NCI-H2107 treated with DMSO at 0.1 percent for 48 hours (cell line): Measurements from ENCODE around the gene IDE.
"Not testable (repeated sequence)": the region's sequence is repeated elsewhere in the genome, so short reads cannot be mapped to it uniquely, and the experiment has no call there.

Experiments used
- DNase-seq: peaks from one replicate; lab custom pipeline; 2025; ENCODE audit not compliant: unreplicated experiment; lab: John Stamatoyannopoulos, UW

IDE gene

DNA sequence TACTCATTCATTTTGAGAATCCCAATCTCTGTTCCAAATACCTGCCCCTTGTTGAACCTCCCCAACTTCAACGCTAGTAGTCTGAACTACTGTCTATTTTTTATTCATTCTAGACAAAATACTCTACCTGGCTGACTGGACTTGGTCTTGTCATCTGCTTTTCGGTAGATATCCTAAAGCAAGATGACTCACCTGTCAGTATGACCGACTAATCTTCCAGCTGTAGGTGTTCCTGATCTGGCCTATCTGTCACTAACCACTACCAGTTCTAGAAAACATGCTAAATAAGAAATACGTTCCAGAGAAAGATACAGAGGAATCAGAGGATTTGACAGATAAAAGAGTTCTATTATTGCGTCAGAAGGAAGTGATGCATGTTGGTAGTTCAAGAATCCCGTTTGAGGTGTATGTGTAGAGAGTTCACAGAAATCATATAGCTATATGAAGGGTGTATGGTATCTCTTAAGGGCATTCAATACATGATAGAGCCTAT is 81.1 kb downstream of the IDE start:
- no peak for DNase-seq

GRCh38 chr10:92490387-92490786 is 83.5 kb downstream of the IDE start:
- DNase-seq = no peak

GRCh38 chr10:92486637-92487036 is 87.3 kb downstream of the IDE start:
- DNase-seq = no peak

DNA sequence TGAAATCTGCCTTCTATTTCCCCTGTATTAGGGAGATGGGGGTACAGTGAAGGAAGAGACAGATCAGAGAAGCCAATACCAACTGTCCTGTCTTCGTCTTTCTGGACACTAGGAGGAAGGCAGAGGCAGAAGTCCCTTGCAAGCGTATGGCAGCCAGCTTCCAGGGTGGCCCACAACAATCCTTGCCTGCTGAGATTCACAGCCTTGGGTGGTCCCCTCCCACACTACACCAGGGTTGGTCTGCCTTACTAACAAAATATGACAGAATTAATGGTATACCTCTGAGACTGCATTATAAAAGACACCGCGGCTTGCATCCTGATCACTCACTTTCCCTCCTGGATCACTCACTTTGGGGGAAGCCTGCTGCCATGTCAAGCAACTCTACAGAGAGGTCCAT is 90.4 kb downstream of the IDE start:
- DNase-seq = no peak

DNA sequence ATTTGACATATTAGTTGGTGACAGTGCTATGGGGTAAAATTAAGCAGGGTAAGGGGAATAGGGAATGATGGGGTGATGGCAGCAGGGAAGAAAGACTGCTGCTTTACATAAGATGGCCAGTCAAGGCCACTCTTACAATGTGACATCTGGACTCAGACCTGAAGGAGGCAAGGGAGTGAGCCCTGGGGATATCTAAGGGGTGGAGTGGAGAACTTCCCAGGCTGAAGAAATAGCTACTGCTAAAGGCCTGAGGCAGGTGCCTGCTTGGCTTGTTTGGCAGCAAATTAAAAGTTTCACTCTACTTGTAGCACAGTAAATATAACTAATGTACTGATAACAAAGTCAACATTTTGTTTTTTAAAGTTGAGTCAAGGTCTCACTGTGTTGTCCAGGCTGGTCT is 93.5 kb downstream of the IDE start:
- no peak for DNase-seq

GRCh38 chr10:92479547-92479946 is 94.3 kb downstream of the IDE start:
- no peak for DNase-seq

DNA sequence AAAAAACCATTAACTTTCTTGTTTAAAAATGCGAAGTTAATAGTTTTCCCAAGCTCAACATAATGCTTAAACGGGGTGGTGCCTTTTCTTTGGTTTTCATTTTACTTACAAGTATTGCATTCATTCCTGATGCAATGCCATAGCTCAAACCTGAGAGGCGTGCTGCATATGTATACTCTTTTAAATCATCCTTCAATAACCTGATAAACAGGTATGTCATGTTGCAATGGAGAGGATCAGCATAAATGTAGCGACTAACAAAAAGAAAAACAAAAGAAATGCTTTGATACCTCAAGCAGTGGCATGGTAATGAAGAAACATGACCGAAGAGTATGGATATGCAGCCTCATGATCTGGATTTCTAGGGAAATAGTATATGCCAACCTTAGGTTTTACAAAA is 95.4 kb downstream of the IDE start:
- DNase-seq = no peak

DNA sequence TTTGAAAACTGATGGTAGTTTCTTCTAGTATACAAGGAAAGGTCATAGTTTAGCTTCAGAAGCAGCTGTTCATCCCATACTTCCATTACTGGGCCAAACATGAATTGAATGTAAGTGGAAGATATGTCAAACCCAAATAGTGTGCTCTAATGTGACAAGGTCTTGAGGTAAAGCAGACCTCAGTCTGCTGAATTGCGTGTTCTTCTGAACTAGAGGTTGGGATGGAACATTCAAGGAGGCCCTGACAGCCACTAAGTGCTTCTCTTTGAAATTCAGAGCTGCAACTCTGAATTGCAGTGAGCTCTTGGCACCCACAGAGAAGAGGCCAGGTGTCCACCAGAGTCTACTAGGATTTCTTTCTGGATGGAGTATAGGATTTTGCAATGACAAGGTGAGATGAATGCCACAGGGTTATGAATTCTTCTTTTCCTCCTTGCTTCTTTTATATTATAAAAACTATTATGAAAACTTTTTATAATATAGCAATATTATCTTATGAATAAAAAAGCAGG is 98.5 kb downstream of the IDE start:
- no peak for DNase-seq

- DNase-seq = no peak
These were observed 103.9 kb downstream of the IDE start for GRCh38 chr10:92470026-92470425.

DNA sequence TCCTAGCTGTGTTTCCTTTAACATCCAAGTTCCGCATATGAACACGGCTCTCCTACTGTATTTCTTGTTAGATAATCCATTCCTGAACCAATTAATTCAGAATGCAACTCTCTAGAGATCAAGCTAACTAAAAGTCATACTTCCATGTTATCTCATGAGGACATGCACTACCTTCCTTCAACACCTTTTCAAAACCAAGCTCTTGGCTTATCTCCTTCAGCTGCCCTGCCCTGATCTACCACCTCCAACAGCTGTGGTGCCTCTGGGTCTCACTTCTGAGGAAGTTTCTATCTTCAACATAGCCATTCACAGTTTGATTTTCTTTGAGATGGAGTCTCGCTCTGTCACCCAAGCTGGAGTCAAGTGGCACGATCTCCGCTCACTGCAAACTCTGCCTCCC is 109.5 kb downstream of the IDE start:
- no peak for DNase-seq

GRCh38 chr10:92463582-92463981 is 110.3 kb downstream of the IDE start:
- no peak for DNase-seq

GRCh38 chr10:92454955-92455354 is 118.9 kb downstream of the IDE start:
- not testable (repeated sequence) for DNase-seq

GRCh38 chr10:92452313-92452712 is 121.6 kb downstream of the IDE start:
- DNase-seq = no peak

GRCh38 chr10:92451431-92451830 is 122.5 kb downstream of the IDE start:
- DNase-seq = no peak

DNA sequence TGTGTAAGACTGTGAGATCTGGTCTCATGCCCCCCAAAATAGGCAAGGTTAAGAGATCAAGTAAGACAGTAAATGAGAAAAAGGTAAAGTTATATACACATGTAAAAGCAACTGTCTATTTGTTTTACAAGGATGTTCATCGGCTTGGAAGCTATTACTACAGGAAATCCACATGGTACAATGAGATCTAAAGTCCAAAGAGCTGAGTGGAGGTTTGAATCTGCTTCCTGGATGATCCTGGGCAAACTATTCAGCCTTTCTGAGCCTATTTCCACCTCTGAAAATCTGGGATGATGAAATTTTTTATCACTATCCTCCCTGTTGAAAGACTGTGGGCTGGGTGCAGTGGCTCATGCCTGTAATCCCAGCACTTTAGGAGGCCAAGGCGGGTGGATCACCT is 123.0 kb downstream of the IDE start:
- DNase-seq = no peak

DNA sequence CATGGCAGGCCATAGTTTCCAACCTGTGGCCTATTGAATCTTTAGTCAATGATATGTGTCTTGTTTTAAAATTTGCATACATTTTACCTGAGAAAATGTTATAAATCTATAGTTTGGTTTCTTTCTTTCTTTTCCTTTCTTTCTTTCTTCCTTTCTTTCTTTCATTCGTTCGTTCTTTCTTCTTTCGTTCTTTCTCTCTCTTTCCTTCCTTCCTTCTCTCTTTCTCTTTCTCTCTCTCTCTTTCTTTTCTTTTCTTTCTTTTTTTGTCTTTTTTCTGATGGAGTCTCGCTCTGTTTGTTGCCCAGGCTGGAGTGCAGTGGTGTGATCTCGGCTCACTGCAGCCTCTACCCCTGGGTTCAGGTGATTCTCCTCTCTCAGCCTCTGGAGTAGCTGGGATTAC is 133.3 kb downstream of the IDE start:
- DNase-seq = no peak

- DNase-seq = no peak
These were observed 135.7 kb downstream of the IDE start for GRCh38 chr10:92438220-92438619.

- DNase-seq = no peak
These were observed 137.3 kb downstream of the IDE start for GRCh38 chr10:92436611-92437010.

- DNase-seq = not testable (repeated sequence)
These were observed 137.8 kb downstream of the IDE start for GRCh38 chr10:92436065-92436464.

GRCh38 chr10:92434385-92434784 is 139.5 kb downstream of the IDE start:
- DNase-seq = no peak

GRCh38 chr10:92432596-92432995 is 141.3 kb downstream of the IDE start:
- no peak for DNase-seq

DNA sequence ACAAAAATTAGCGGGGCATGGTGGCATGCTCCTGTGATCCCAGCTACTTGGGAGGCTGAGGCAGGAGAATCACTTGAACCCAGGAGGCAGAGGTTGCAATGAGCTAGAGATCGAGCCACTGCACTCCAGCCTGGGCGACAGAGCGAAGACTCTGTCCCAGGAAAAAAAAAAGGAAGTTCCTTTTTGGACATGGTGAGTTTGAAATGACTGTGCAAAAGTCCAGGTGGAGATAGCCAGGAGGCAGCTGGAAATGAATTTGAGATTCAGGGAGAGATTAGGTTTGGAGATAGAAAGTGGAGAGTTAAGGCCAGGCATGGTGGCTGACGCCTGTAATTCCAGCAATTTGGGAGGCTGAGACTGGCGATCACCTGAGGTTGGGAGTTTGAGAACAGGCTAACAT is 143.8 kb downstream of the IDE start:
- no peak for DNase-seq

DNA sequence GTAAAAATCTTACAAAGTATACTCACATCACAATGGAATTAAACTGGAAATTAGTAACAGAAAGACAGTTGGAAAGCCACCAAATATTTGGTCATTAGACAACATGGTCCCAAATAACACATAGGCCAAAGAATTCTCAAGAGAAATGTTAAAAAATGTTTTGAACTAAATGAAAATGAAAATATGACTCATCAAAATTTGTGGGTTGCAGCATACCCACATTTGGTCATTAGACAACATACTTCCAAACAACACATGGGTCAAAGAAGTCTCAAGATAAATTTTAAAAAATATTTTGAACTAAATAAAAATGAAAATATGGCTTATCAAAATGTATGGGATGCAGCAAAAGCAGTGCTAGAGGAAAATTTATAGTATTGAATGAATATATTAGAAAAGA is 152.3 kb downstream of the IDE start:
- DNase-seq = no peak
